ENCODE data around the gene OTUD6A.

The OTUD6A gene

DNA sequence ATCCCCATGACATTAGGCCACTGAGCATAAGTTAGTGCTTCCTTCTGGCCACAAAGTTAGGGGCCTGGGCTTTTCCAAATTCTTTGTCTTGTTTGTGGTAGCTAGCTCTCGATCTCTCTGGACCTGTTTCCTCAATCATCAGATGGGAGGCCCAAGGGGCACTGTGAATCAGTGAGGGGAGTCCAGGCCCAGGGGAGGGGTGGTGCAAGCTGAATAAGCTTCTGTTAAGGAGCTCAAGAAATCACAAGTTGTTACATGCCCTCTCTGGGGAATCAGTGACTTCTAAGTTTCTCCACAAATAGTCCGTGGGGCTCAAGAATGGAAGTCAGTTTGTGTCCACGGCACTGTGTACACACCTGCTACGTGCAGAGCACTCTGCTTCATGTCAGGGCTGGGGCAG is 27.6 kb upstream of the OTUD6A start:
- H3K9ac ChIP-seq (ENCODE audit: low read depth, low read length, poor library complexity, severe bottlenecking): no peak overlapping the region
- H4K20me1 ChIP-seq (ENCODE audit: insufficient read depth, low read length, poor library complexity, severe bottlenecking): no peaks in the 10 kb centered on the region
- H3F3A ChIP-seq (ENCODE audit: low read depth): no peaks in the 10 kb centered on the region
- no peaks in the 10 kb centered on the region for H3K79me2 ChIP-seq (ENCODE audit: insufficient read depth, low read length)
- no peak for TF ChIP-seq EZH2phosphoT487 (IDR thresholded peaks at IDR 0.05; ENCODE audit: borderline replicate concordance)
- TF ChIP-seq, protein P1, sequence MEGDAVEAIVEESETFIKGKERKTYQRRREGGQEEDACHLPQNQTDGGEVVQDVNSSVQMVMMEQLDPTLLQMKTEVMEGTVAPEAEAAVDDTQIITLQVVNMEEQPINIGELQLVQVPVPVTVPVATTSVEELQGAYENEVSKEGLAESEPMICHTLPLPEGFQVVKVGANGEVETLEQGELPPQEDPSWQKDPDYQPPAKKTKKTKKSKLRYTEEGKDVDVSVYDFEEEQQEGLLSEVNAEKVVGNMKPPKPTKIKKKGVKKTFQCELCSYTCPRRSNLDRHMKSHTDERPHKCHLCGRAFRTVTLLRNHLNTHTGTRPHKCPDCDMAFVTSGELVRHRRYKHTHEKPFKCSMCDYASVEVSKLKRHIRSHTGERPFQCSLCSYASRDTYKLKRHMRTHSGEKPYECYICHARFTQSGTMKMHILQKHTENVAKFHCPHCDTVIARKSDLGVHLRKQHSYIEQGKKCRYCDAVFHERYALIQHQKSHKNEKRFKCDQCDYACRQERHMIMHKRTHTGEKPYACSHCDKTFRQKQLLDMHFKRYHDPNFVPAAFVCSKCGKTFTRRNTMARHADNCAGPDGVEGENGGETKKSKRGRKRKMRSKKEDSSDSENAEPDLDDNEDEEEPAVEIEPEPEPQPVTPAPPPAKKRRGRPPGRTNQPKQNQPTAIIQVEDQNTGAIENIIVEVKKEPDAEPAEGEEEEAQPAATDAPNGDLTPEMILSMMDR (conservative IDR thresholded peaks at IDR 0.05; ENCODE audit: low read length): no peak
- no peaks in the 10 kb centered on the region for H3K36me3 ChIP-seq (ENCODE audit: insufficient read depth, low read length)
- H2AFZ ChIP-seq (ENCODE audit: low read length): no peak overlapping the region
- no peaks in the 10 kb centered on the region for H3K9me3 ChIP-seq (ENCODE audit: insufficient read depth, low read depth, low read length)
- H3K27me3 ChIP-seq (ENCODE audit: insufficient read depth, low read length, poor library complexity, severe bottlenecking): no peaks in the 10 kb centered on the region
- H3K4me2 ChIP-seq (ENCODE audit: low read depth, low read length, poor library complexity, severe bottlenecking): no peak overlapping the region
- H3K9me2 ChIP-seq (replicated peaks; ENCODE audit: low read depth, low read length): no peaks in the 10 kb centered on the region
- H3K4me3 ChIP-seq (ENCODE audit: low read length, poor library complexity, severe bottlenecking): no peak overlapping the region
- no peaks in the 10 kb centered on the region for H3K4me1 ChIP-seq (ENCODE audit: insufficient read depth, low read length, poor library complexity, severe bottlenecking)

DNA sequence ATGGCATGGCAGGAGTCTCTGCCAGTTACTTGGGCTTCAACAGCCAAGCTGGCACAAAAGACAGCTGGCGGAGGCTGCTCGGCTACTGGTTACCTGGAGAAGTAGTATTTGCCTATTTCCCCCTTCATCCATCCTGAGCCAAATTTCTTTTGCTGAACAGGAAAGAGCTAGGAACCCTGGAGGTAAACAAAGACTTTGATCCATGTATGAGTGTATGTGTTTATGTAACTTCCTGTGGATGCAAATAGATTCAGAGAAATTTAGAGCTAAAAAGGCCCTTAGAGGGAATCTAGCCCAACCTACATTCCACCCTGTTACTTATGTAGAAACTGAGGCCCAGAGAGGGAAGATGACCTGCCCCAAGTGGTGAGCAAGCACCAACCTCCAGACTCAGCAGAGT is 23.7 kb upstream of the OTUD6A start:
- Histone ChIP-seq H3K9me3 (ENCODE audit: insufficient read depth, low read depth, low read length) (no peaks in the 10 kb centered on the region), H3K9ac (ENCODE audit: low read depth, low read length, poor library complexity, severe bottlenecking) (no peak overlapping the region), H3K9me2 (replicated peaks; ENCODE audit: low read depth, low read length) (no peaks in the 10 kb centered on the region), H3F3A (ENCODE audit: low read depth) (no peaks in the 10 kb centered on the region), H3K27me3 (ENCODE audit: insufficient read depth, low read length, poor library complexity, severe bottlenecking) (no peaks in the 10 kb centered on the region), H3K79me2 (ENCODE audit: insufficient read depth, low read length) (no peaks in the 10 kb centered on the region), H3K4me1 (ENCODE audit: insufficient read depth, low read length, poor library complexity, severe bottlenecking) (no peaks in the 10 kb centered on the region), H4K20me1 (ENCODE audit: insufficient read depth, low read length, poor library complexity, severe bottlenecking) (no peaks in the 10 kb centered on the region), H3K4me2 (ENCODE audit: low read depth, low read length, poor library complexity, severe bottlenecking) (no peak overlapping the region), H3K36me3 (ENCODE audit: insufficient read depth, low read length) (no peaks in the 10 kb centered on the region), H2AFZ (ENCODE audit: low read length) (no peak overlapping the region), H3K4me3 (ENCODE audit: low read length, poor library complexity, severe bottlenecking) (no peak overlapping the region)
- TF ChIP-seq, protein P1 (conservative IDR thresholded peaks at IDR 0.05; ENCODE audit: low read length): no peak

DNA sequence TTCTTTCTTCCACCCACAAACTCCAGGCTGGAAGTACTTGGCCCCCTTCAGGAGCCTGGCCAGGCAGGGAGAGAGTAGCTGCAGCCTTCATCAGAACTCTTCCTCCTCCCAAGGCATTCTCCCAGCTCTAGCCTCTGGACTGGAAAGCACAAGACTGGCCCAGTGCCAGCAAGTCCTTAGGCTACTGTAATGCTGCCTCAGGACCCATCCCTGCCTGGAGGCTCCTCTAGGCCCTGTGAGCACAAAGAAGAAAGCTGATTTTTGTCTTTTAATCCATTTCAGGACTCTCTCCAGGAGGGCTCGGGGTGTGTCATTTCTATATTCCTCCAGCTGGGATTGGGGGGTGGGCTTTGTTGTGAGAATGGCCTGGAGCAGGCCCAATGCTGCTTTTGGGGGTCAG is 23.3 kb upstream of the OTUD6A start:
- Histone ChIP-seq H3F3A (ENCODE audit: low read depth) (no peaks in the 10 kb centered on the region), H3K9me3 (ENCODE audit: insufficient read depth, low read depth, low read length) (no peaks in the 10 kb centered on the region), H3K36me3 (ENCODE audit: insufficient read depth, low read length) (no peaks in the 10 kb centered on the region), H3K79me2 (ENCODE audit: insufficient read depth, low read length) (no peaks in the 10 kb centered on the region), H4K20me1 (ENCODE audit: insufficient read depth, low read length, poor library complexity, severe bottlenecking) (no peaks in the 10 kb centered on the region), H3K4me2 (ENCODE audit: low read depth, low read length, poor library complexity, severe bottlenecking) (no peak overlapping the region), H3K9ac (ENCODE audit: low read depth, low read length, poor library complexity, severe bottlenecking) (no peak overlapping the region), H3K9me2 (replicated peaks; ENCODE audit: low read depth, low read length) (no peaks in the 10 kb centered on the region), H3K4me1 (ENCODE audit: insufficient read depth, low read length, poor library complexity, severe bottlenecking) (no peaks in the 10 kb centered on the region), H2AFZ (ENCODE audit: low read length) (no peak overlapping the region), H3K27me3 (ENCODE audit: insufficient read depth, low read length, poor library complexity, severe bottlenecking) (no peaks in the 10 kb centered on the region), H3K4me3 (ENCODE audit: low read length, poor library complexity, severe bottlenecking) (no peak overlapping the region)
- TF ChIP-seq, protein P1 (conservative IDR thresholded peaks at IDR 0.05; ENCODE audit: low read length): no peak
- TF ChIP-seq EZH2phosphoT487 (IDR thresholded peaks at IDR 0.05; ENCODE audit: borderline replicate concordance): no peak

All from Loucy (cell line).